Spinal cord (tissue), 10 donors: ENCODE measurements around the gene BRAF. TPM values are rescaled to one million over a fixed set of nuclear protein-coding genes. Genes with fewer than 3 reads are reported as not detected.
"Not testable (repeated sequence)": the region's sequence is repeated elsewhere in the genome, so short reads cannot be mapped to it uniquely, and the experiment has no call there.

Experiments
- DNase-seq, 6 donors: peaks; one replicate each; pipeline versions ENCODE4 v3.0.0 to v3.0.0-alpha.2; 2013 to 2015; ENCODE audit warnings: low spot score in 6 of 6, low read depth in 4 of 6
- H3K27ac ChIP-seq: one replicate; pipeline ENCODE4 v1.5.1; 2013; ENCODE audit warnings: low read depth, low read length, control low read depth
- H3K27me3 ChIP-seq: one replicate; pipeline ENCODE4 v1.6.1; 2013; ENCODE audit warnings: low read length; ENCODE audit not compliant: control insufficient read depth, insufficient read depth
- H3K36me3 ChIP-seq: one replicate; pipeline ENCODE4 v1.6.1; 2013; ENCODE audit warnings: low read length; ENCODE audit not compliant: control insufficient read depth, insufficient read depth
- H3K4me1 ChIP-seq: one replicate; pipeline ENCODE4 v1.6.1; 2013; ENCODE audit warnings: low read length; ENCODE audit not compliant: control insufficient read depth, insufficient read depth
- H3K4me3 ChIP-seq: one replicate; pipeline ENCODE4 v1.5.1; 2013; ENCODE audit warnings: low read depth, low read length, control low read depth
- H3K9me3 ChIP-seq: one replicate; pipeline ENCODE4 v1.6.1; 2013; ENCODE audit warnings: low read length; ENCODE audit not compliant: control insufficient read depth, insufficient read depth
- WGBS: methylation state at CpG from one replicate; pipeline ENCODE4 v1.1.5; 2013; ENCODE audit warnings: missing lambda C conversion rate; ENCODE audit not compliant: insufficient coverage; 5-methylcytosine and 5-hydroxymethylcytosine counted together
- polyA plus RNA-seq, 2 donors: library from polyadenylated mRNA; unstranded; fragments of 120-200 nt; gene quantifications; one replicate each; pipeline ENCODE4 v1.2.1, GENCODE V29; 2013; ENCODE audit not compliant: insufficient read length in 2 of 2
- total RNA-seq, 2 donors: library from RNA; depleted of rRNA in 1 of 2; stranded (reverse); fragments of 120-200 nt in 1 of 2; fragments of >200 nt in 1 of 2; gene quantifications; one replicate each; pipeline versions ENCODE4 v1.2.3 to v1.2.4, GENCODE V29; 2013 to 2014
- donor health status: healthy.

BRAF gene
- total and polyA plus RNA-seq, 4 donors, result 21.7 to 71.4 (median 31.1) TPM

- whole genome bisulfite sequencing, result 0% methylated on average over 1 of the region's 2 CpGs
- no peaks in the 10 kb centered on the region for H3K36me3 ChIP-seq
- no peaks in the 10 kb centered on the region for H3K27me3 ChIP-seq
- peak overlapping the region; percentile 99 for H3K27ac ChIP-seq
- H3K4me1 ChIP-seq, result no peaks in the 10 kb centered on the region
- no peak for DNase-seq
- peak overlapping the region; percentile 94 for H3K4me3 ChIP-seq
- H3K9me3 ChIP-seq, result no peaks in the 10 kb centered on the region
These were observed 1.9 kb downstream of the BRAF start for GRCh38 chr7:140922741-140923345.

- Histone ChIP-seq H3K4me3 (no peak overlapping the region), H3K9me3 (no peaks in the 10 kb centered on the region), H3K4me1 (no peaks in the 10 kb centered on the region), H3K36me3 (no peaks in the 10 kb centered on the region), H3K27me3 (no peaks in the 10 kb centered on the region), H3K27ac (no peak overlapping the region)
- WGBS, result no CpG with 5 or more reads among the region's 1 CpG
- DNase-seq, result no peak
These were observed 4.0 kb downstream of the BRAF start for GRCh38 chr7:140920745-140921144.

GRCh38 chr7:140918236-140918635 is 6.5 kb downstream of the BRAF start:
- H3K4me3 ChIP-seq, result no peak overlapping the region
- H3K9me3 ChIP-seq, result no peaks in the 10 kb centered on the region
- no peak overlapping the region for H3K27ac ChIP-seq
- H3K36me3 ChIP-seq, result no peaks in the 10 kb centered on the region
- no peak for DNase-seq
- H3K27me3 ChIP-seq, result no peaks in the 10 kb centered on the region
- 98% methylated on average over 6 of the region's 6 CpGs for WGBS
- H3K4me1 ChIP-seq, result no peaks in the 10 kb centered on the region

- WGBS, result no CpG with 5 or more reads among the region's 1 CpG
- H3K4me1 ChIP-seq, result no peaks in the 10 kb centered on the region
- H3K4me3 ChIP-seq, result no peak overlapping the region
- no peak overlapping the region for H3K27ac ChIP-seq
- H3K36me3 ChIP-seq, result no peaks in the 10 kb centered on the region
- no peak for DNase-seq
- no peaks in the 10 kb centered on the region for H3K9me3 ChIP-seq
- H3K27me3 ChIP-seq, result no peaks in the 10 kb centered on the region
These were observed 7.5 kb downstream of the BRAF start for GRCh38 chr7:140917258-140917657.

- no peak for DNase-seq
- WGBS, result 100% methylated on average over 2 of the region's 4 CpGs
These were observed 8.7 kb downstream of the BRAF start for GRCh38 chr7:140915935-140916555.

GRCh38 chr7:140914083-140914482 is 10.6 kb downstream of the BRAF start:
- no peaks in the 10 kb centered on the region for H3K27me3 ChIP-seq
- H3K9me3 ChIP-seq, result no peaks in the 10 kb centered on the region
- no peaks in the 10 kb centered on the region for H3K4me1 ChIP-seq
- H3K36me3 ChIP-seq, result no peaks in the 10 kb centered on the region
- DNase-seq, result peak in 1 of 6 donors; percentile 35
- no peak overlapping the region for H3K4me3 ChIP-seq
- H3K27ac ChIP-seq, result no peak overlapping the region

More at GRCh38 chr7:140915935-140916555, 8.7 kb downstream of the BRAF start:
- no peak overlapping the region for H3K4me3 ChIP-seq
- no peak overlapping the region for H3K27ac ChIP-seq
- H3K27me3 ChIP-seq, result no peaks in the 10 kb centered on the region
- H3K36me3 ChIP-seq, result no peaks in the 10 kb centered on the region
- H3K4me1 ChIP-seq, result no peaks in the 10 kb centered on the region
- no peaks in the 10 kb centered on the region for H3K9me3 ChIP-seq

GRCh38 chr7:140913596-140913928 is 11.2 kb downstream of the BRAF start:
- H3K9me3 ChIP-seq, H3K36me3 ChIP-seq, H3K4me1 ChIP-seq, H3K27me3 ChIP-seq, H3K4me3 ChIP-seq, DNase-seq, H3K27ac ChIP-seq: not testable (repeated sequence)
- WGBS, result 75% methylated on average over 2 of the region's 5 CpGs

- DNase-seq, result no peak
- WGBS, result no CpG with 5 or more reads among the region's 1 CpG
- Histone ChIP-seq H3K4me3 (no peak overlapping the region), H3K4me1 (no peaks in the 10 kb centered on the region), H3K27ac (no peak overlapping the region), H3K27me3 (no peaks in the 10 kb centered on the region), H3K36me3 (no peaks in the 10 kb centered on the region), H3K9me3 (no peaks in the 10 kb centered on the region)
These were observed 13.0 kb downstream of the BRAF start for GRCh38 chr7:140911746-140912145.

GRCh38 chr7:140909476-140910161 is 15.1 kb downstream of the BRAF start:
- H3K4me3 ChIP-seq, result no peak overlapping the region
- no peaks in the 10 kb centered on the region for H3K36me3 ChIP-seq
- DNase-seq, result no peak
- H3K27ac ChIP-seq, result no peak overlapping the region
- no peaks in the 10 kb centered on the region for H3K4me1 ChIP-seq
- no peaks in the 10 kb centered on the region for H3K27me3 ChIP-seq
- 95% methylated on average over 3 of the region's 5 CpGs for WGBS
- H3K9me3 ChIP-seq, result no peaks in the 10 kb centered on the region

GRCh38 chr7:140908361-140908760 is 16.4 kb downstream of the BRAF start:
- no peaks in the 10 kb centered on the region for H3K27me3 ChIP-seq
- H3K4me1 ChIP-seq, result no peaks in the 10 kb centered on the region
- WGBS, result no CpG with 5 or more reads among the region's 2 CpGs
- no peak overlapping the region for H3K4me3 ChIP-seq
- peaks cover 6% of the 10 kb centered on the region for H3K9me3 ChIP-seq
- H3K36me3 ChIP-seq, result no peaks in the 10 kb centered on the region
- no peak for DNase-seq
- H3K27ac ChIP-seq, result no peak overlapping the region
